HG03135 (cell line): ENCODE measurements around the gene CHCHD10.

ENCODE experiments used
- ATAC-seq: cut with Tn5 transposase; IDR thresholded peaks from one replicate; pipeline ENCODE4 v1.9.1; 2021; ENCODE audit warnings: mild to moderate bottlenecking, moderate library complexity; ENCODE audit not compliant: unreplicated experiment

CHCHD10 gene

DNA sequence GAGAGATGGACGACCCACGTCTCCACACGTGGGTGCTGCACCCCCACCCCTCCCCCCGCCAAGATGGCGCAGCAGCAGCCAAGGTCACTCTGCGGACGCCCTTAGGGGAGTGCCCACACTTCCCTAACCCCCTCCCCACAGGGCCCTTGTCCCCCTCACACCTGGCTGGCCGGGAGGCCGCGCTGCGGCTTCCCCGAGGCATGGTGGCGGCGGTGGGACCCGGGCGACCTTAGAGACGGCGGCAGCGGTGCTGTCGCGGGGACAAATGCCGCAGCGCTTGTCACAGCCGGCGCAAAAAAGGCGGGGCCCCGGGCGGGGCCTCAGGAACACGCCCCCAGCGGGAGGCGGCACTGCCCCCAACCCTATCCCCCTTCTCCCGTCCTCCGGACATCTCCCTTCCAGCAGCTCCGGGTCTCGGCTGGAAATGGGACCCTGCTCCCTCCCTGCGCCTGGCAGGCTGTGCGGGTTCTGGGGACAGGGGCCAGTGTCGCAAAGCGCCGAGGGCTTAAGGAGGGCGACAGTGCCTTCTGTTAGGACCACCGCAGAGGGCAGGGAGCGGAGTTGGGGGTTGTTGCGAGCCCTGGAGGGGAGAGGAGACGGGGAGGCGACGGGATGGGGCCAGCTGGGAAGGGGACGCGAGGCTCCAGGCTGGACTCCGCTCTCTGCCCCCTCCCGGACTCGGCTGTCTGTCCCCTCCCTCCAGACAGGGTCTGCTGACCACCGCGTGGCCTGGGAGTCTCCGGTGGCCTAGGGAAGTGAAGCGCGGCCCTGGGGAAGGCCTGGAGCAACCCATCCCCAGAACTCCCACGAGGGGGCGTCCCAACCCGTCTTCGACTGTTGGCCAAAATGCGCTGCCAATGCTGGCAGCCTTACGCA, at the start of gene CHCHD10:
TSS of gene CHCHD10 (minus strand) at position 300 of the 876 bp plus-strand sequence. CDS start at position 202, 98 bp downstream.
- ATAC-seq: no peak

DNA sequence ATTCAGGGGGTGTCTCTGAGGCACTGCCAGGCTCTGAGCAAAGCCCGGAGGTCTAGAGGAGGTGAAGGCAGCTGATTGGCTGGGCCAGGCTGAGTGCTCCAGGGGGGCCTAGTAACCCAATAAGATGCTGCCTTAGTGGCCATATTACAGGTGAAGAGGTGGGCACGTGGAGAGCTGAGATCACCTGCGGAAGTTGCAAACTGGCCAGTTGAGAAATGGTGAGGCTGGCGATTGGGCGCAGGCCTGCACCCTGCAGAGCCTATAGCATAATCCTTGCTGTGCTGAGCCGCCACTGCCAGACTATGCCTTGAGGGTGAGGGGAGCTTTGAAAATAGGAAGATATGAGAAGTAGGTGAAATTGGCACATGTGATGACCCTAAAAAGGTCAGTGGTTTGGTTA, 49.4 kb upstream of the CHCHD10 start:
- ATAC-seq: no peak

DNA sequence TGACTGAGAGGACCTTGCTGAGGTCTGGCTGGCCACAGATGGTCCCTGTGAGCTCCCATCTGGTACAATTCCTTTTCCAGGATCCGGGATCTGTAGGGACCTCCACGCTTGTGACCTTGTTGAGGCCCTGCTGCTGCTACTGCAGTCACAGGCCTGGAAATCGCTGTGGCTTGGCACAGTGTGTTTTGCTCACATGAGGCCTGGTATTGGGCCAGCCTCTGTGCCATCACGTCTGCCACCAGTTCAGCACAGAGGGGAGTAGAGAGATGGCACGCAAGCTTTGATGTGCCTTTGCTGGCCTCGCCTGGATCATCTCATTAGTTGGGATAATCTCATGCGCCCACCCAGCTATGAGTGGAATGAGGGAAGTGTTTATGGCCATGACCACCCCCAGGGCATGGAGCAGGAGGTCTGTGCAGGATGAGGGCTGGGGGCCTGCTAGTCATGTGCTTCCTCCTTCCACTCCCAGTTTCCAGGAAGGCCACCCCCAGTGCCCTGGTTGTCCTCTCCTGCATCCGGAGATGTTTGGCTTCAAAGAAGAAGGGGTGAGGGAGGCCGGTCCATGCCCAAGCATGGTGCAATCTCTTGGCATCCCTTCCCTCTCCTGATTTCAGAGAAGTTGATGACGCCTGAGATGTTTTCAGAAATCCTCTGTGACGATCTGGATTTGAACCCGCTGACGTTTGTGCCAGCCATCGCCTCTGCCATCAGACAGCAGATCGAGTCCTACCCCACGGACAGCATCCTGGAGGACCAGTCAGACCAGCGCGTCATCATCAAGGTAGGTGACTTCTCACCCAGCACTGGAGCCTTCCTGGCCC, 48.6 kb upstream of the CHCHD10 start:
- ATAC-seq: no peak

DNA sequence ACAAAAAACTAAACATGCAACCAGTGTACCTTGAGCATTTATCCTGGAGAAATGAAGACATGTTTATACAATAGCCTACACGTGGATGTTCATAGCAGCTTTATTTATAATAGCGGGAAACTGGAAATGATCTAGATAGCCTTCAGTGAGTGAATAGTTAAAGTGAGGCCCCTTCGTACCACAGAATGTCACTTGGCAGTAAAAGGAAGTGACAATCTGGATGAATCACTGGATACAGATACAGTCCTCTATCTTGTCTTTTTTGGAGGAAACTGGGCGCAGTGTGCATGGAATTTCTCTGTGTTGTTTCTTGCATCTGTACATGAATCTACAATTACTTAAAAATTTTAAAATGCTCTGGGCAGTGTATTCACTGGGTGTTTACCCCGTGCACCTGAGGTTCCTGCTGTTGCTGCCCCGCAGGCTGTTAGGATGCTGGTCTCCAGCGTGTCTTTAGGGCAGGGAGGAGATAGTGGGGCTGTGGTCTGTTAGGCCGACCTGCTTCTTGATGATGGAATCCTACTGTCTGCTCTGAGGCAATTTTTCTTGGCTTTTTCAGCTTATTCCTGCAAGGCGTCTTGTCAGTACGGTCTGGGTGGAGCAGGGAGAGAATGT, 47.9 kb upstream of the CHCHD10 start:
- ATAC-seq: no peak

DNA sequence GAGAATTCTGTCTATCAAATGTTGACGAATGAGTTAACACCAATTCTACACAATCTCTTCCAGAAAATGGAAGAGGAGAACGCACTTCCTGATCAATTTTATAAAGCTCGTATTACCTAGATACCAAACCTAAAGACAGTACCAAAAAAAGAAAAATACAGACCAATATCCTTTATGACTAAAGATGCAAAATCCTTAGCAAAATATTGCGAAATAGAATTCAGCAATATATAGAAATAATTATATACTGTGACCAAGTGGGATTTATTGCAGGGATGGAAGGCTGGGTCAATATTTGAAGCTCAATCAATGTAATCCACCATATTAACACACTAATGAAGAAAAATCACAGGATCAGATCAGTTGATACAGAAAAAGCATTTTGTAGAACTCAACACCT, 44.6 kb upstream of the CHCHD10 start:
- no peak for ATAC-seq

DNA sequence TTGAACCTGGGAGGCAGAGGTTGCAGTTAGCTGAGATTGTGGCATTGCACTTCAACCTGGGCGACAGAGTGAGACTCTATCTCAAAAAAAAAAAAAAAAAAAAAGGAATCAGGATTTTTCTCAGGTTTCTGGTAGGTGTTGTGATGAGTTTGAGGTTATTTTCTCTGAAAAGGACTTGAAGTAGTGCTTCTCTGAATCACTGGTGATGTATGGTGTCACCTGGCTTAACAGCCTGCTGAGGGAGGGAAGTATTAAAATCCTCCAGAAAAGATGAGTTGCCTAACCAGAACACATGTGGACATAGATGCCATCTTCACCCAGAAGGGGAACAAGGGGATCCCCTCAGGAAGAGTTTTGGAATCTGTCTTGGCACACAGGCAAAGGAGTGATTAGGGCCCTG, 39.1 kb upstream of the CHCHD10 start:
- ATAC-seq: no peak

DNA sequence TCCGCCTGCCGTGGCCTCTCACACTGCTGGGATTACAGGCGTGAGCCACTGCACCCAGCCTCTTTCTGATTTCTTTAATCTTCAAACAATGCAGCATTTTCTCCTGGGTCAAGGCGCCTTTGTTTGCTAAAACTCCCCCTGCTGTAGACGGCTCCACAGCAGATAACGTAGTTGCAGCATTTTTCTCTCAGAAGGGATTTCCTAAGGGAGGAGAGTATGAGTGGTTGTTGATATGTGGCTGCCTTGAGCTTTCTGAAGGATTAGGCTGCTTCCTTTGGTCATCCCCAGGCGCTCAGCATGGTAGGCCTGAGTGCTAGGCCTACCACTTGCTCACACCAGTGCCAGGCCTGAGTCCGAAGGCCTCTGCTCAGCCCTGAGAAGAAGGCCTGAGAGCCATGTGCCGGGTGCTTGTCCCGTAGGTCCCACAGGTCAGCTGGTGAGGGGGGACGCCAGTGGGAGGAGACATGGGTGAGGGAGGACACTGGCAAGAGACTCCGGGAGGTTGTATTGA, 37.1 kb upstream of the CHCHD10 start:
- no peak for ATAC-seq

DNA sequence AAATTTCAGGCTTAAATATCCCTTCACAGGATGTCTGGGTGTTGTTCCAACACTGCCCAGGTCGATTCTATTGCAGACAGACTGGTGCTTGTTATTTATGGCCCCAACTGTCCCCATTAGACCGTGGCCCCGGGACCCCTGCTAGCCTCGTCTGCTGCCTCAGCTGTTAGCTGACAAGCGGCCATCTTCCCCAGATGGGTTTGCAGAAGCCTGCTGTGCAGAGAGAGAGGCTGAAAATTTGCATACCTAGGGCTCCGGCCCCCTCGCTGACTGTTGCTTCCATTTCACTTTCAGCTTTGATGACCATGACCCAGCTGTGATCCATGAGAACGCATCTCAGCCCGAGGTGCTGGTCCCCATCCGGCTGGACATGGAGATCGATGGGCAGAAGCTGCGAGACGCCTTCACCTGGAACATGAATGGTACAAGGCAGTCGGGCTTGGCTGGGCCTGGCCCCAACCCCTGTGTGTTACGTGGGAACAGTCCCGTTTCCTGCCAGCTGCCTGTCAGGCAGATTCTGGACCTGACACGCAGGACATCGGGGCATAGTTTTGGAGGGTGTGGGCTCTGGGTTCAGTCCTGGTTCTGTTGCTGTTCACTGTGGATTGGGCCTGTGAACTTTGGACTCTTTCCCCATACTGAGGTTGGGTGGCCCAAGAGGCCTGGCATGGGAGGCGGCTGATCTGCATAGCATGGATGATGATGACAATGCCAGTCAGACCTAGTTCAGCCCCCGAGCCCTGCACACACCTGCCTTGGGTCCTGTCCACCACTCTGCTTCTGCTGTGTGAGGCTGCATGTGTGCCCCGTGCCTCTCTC, 35.4 kb upstream of the CHCHD10 start:
- no peak for ATAC-seq

DNA sequence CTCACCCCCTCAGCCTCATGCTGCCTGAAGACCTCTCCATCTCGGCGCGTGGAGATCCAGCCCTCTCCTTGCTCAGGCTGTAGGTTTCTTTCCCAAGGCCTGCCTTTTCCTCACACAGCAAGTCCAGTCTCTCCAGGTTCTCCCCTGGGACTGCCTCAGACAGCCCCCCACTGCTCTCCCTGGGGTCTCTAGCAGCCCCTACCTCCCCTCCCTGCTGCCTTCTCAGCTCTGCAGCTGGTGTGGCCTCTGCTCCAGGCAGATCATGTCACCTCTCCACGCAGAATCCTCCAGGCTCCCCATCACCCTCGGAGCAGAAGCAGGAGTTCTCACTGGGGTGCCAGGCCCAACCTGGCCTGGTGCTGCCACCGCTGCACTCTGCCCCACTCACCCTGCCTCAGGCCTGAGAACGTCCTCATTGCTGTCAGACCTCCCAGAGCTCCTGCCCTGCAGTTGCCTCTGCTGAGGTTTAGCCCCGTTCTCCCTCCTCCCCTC, 34.2 kb upstream of the CHCHD10 start:
- no peak for ATAC-seq

DNA sequence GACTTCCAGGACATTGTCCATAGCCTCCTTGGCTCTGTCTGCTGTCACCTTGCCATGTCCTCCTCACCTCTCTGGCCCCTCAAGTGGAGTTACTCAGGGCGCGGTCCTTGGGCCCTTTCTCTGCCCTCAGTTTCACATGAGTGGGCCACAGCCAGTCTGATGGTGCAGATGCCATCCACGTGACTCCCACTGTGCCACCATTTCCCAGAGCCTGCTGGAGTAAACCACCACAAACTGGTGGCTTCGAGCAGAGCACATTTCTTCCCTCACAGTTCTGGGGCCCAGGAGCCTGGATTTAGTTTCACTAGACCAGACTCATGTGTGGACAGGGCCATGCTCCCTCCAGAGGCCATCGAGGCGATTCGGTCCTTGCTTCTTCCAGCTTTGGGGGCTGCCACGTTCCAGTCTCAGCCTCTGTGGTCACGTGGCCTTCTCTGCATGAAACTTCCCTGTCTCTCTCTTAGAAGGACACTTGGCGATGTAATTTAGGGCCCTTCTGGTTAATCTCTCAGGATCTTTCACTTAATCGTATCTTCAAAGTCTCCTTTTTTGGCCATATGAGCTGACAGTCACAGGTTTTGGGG, 33.6 kb upstream of the CHCHD10 start:
- ATAC-seq: no peak

DNA sequence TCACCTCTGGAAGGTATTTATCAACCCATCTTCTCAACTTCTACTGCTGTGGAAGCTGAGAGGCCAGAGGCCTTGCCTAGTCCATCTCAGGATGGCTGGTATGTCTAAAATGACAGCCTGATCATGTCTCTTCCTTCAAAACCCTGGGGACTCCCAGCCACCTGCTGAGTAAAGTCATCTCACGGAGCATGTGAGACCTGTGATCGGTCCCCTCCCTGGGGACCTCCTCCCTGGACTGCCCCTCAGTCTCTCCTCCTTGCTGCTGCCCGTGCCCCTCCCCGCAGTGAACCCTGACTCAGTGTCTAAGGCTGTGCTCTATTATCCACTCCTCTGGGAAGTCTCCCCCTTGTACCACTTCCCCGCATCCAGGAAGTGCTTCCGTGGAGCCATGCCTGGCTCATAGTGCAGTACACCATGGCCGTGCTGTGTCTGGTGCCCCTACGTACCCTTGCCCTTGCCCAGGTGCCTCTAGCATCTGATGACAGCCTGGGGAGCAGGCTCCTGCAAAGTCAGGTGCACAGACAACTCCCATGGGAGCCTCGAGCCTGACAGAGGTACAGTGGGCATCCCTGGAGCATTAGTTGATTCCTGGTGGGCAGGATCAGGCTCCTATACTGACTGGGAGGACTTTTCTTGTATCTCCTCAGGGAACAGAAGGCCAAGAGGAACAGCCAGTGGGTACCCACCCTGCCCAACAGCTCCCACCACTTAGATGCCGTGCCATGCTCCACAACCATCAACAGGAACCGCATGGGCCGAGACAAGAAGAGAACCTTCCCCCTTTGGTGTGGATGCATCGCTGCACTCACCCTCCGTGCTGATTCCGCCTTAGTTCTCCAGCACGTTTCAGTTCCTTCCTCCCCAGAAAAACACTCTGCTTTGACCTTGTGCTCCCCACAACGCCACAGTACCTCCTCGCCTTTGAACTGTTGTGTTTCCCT, 32.8 kb upstream of the CHCHD10 start:
- peak; percentile 54 for ATAC-seq

DNA sequence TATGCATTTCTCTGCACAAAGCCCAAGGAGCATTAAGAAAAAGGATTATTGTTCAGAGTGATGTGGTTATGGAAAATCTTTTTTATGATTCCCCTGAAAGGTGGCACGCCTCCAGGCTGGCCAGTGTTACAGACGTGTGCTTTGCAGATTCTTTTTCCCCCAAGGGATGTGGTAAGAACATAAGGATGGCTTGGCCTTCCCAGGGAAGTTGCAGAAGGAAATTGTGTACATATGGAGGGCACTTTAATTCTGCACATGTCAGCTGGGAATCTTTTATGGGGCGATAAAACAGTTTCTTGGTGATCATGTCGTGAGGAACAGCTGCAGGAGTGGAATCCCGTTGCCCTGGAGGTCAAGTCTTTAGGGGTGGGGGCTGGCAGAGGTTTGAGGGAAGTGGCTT, 28.7 kb upstream of the CHCHD10 start:
- ATAC-seq: no peak

DNA sequence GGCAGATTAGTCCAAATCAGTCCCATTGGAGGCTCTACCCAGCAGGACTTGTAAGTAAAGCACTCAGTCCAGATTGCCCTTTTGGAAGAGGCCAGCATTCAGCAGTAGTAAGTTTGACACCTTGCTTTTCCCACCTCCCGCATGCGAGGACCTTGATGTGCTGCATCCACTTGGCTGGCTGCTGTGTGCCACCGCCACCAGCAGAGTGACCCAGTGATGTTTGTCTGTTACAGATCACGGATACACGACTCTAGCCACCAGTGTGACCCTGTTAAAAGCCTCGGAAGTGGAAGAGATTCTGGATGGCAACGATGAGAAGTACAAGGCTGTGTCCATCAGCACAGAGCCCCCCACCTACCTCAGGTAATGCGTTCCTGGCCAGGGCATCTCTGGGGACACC, 25.6 kb upstream of the CHCHD10 start:
- ATAC-seq: no peak

DNA sequence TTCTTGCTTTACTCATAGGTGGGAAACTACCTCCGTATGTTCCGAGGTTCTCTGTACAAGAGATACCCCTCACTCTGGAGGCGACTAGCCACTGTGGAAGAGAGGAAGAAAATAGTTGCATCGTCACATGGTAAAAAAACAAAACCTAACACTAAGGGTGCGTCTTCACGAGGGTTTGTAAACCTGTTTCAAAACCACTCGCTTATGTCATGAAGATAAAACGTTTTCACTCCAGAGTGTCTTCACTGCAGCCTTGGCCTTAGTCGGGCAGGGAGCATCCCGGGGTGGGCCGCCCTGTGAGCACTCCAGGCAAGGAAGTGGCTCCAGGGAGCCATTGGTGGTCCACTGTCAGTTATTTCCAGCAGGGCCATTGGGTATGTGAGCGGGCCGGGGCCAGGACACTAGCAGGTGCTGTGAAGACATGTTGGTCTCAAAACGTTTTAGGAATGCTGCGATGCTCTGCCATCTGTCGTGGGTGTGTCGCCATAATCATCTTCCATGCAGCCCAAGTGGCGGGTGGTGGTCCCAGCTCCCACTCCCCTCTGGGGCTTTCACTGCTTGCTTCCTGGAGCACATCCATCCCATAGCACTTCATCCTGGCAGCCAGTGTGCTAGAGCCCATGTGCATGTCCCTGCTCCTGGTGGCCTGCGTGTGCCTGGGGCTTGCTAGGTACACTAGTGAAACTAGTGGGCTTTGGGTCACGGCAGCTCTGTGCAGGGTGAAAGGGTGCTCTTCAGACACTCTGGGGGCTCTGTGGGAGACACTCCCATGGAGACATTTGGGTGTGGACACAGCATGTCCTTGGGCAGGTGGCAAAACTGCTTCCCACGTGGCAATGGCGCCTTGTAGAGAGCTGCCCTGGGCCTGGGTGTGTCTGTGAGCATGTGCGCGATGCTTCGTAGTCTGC, 24.2 kb upstream of the CHCHD10 start:
- ATAC-seq: no peak

DNA sequence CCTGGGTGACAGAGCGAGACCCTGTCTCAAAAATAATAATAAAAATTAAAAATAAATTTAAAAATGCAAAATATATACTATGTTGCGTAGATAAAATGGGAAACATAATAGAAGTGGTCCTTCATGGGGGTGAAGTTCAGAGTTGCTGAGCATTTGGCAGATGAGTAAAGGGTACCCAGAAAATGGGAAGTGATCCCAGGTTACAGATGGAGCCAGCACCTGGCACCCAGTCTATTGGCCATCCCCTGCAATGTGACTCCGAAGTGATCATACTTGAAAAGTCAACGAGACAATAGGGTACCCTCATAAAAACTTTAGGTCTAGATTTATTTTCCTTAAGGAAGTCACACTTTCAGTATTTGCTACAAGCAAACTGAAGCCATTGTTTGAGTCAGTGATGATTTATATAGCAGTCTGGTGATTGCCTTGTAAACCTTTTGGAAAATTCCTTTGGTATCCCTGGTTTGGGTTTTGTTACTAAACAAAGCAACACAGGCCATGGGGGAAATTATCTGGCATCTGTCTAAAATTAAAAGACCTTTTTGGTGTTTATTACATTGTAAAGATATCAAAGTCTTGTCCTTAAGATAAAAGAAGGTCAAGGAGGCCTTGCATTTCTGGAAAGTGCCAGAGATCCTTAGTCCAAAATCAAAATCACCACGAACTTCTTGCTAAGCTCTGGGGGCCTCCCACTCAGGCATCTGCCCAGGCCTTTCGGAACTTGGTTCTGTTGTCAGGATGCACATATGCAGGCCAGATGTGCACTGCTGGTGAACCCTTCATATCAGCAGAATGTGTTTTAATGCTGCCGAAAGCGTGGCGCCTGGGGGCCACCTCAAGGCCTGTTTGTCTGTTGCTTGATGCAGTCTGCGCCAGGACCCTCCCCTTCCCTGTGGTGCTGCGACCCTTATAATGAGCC, 23.3 kb upstream of the CHCHD10 start:
- no peak for ATAC-seq

DNA sequence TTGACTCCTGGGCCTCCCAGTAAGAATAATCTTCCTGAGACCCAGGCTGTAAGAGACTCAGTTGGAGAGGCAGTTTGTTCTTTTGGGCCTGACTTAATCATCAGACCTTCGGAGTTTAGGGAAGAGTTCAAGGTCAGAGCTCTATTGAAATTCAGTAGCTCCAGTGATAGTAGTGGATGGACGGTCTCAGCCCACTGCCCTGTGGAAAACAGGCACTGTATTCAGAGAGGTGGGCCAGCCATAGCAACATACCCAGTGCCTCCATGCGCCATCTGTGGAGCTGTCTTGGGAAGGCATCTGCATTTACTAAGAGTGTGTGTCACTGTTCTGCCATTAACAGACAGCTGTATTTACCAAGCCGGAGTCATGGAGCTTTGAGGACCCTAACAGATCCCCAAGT, 21.9 kb upstream of the CHCHD10 start:
- ATAC-seq: no peak

DNA sequence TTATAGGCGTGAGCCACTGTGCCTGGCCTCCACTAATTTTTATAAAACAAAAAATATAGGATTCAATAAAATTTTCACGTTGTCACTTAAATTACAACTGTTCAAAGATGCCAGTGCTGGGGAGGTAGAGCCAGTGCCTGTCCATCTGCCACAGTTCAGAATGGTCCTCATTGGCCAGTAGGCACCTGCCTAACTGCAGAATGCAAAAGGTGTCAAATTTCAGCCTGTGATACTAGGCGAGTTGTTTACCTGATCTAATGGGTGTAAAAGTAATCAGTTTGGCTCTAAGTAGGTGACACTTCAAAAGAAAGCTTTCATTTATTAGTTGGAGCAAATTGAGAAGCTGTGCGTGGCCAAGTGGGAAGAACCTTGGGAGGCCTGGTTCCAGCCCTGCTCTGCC, 21.3 kb upstream of the CHCHD10 start:
- ATAC-seq: no peak
